IPS DF 4.7 (cell line): Measurements from ENCODE around the gene PTPN22.
A peak's percentile ranks its signal among the peaks of the same experiment; 100 is the strongest.

ENCODE experiments used
- DNase-seq: peaks from one replicate; pipeline ENCODE4 v3.0.0-alpha.2; 2013; ENCODE audit warnings: low spot score; ENCODE audit errors: extremely low read depth

PTPN22 gene

GRCh38 chr1:113871597-113872113 lies at the start of gene PTPN22:
Gene PTPN22, minus strand, starts transcription at chr1:113871712.
- no peak for DNase-seq

DNA sequence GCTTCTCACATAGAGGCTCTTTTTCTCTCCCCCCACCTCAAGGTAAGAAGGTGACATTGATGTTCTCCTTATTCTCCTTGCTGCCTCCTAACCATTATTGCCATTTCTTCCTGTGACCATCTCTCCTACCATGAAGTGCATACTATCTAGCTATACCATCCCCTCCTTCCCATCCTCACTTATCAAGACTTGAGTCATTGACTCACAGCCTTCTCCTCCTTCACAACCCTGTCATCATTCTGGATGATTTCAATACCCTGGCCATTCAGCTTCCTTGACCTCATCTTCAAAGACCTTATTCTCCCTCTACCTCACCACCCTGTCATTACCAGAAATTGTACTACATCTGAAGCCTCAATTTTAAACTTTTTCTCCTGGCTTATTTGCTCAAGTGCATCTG lies 46.7 kb upstream of the PTPN22 start:
- DNase-seq = no peak

- DNase-seq = no peak
These were observed 46.0 kb upstream of the PTPN22 start for GRCh38 chr1:113917400-113918082.

DNA sequence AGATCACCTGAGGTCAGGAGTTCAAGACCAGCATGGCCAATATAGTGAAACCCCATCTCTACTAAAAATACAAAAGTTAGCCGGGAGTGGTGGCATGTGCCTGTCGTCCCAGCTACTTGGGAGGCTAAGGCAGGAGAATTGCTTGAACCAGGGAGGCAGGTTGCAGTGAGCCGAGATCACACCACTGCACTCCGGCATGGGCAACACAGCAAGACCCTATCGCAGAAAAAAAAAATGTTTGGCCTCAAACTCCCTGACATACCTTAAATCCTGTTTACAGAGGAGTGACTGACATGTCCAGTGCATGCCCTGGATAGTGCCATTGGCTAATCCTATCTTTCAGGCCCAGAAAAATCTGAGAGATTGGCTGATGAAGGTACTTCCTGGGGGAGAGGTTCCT lies 45.5 kb upstream of the PTPN22 start:
- no peak for DNase-seq

GRCh38 chr1:113913887-113914664 lies 42.6 kb upstream of the PTPN22 start:
- DNase-seq = no peak

DNA sequence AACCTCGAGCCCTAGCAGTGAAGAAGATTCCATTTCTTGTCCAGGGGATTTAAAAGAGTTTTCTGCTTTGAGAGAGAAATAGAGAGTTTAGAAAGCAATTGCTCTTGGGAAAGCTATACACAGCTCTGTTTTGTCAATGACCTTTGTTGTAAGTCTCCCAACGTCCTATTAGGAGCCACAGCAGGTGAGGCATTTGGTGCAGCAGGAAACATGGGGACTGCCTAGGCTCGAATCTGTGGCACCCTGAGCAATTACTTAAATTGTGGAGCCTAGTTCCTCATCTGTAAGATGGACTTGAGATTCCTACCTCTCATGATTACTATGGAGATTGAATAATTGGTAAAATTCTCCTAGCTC lies 41.8 kb upstream of the PTPN22 start:
- no peak for DNase-seq

DNA sequence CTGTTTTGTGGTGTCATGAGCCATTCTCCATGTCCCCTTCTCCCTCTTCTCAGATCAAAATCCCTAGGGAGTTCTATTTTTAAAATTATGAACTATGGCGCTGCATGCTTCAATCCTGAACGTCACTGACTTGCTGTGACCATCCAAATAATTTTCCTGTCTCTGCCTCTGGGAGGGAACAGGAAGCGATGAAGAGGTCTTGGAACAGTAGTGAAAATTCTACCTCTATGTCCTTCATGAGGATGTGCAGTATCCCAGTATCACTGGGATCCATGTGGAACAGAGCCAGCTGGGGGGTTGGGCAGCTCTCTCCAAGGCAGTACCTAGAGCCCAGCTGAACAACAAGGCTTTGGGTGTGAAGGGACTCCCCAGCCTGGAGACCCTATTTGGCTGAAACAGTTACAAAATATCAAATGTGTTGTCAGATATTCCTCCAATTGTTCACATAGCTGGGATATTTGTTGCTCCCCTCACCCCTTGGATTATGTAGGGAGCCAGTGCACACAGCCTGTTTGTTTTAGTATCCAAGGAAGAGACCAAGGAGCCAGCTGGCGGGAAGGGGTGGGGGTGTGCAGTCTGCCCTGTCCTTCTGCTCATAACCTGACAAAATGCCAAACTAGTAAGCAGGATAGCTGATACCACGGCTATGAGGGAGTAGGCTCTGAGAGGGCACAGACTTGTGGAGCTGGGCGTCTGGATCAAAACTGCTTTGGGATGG lies 41.2 kb upstream of the PTPN22 start:
- no peak for DNase-seq

- DNase-seq = no peak
These were observed 33.9 kb upstream of the PTPN22 start for GRCh38 chr1:113905435-113905861.

DNA sequence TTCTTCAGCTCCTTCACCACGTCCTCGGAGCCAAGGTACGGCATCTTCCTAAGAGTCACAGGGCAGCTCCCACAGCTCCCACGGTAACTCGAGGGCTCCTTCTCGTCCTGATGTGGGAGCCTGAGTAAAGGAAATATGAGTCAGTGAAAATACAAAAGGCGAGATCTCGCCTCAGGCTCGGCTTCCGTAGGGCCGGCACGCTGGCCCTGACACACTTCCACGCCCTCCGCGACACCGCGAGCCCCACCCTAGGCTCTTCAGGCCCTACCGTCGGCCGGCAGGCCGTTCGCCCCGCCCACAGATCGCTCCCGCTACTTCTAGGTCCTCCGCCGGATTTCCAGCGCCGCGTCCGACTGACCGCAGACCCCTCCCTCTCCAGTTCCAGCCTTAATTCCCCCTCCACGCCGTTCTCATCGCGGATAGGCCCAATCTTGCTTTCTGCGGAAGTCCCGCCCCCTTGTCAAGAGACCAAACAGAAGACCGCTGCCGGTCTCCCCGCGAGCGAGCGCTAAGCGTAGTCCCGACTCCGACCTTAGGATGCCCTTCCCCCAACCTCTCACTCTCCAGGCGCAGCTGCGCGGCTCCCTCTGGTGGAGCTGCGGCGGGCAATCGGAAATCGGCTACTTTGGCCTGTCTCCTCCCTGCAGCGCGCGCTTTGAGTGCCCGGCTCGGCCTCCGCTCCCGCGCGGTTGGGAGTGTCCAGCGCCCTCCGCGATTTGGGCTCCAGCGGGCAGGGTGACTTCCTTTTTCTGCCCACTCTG lies 33.3 kb upstream of the PTPN22 start, which contains the start of the genes AP4B1 and DCLRE1B:
TSS of gene AP4B1 (minus strand) at position 126 of the 761 bp plus-strand sequence. CDS start at position 44, 82 bp downstream.
TSS of gene DCLRE1B (plus strand) at position 653 of the 761 bp plus-strand sequence. CDS start 261 bp downstream, outside the sequence.
- peak; percentile 94 for DNase-seq

GRCh38 chr1:113904293-113904673 lies 32.8 kb upstream of the PTPN22 start:
- no peak for DNase-seq

DNA sequence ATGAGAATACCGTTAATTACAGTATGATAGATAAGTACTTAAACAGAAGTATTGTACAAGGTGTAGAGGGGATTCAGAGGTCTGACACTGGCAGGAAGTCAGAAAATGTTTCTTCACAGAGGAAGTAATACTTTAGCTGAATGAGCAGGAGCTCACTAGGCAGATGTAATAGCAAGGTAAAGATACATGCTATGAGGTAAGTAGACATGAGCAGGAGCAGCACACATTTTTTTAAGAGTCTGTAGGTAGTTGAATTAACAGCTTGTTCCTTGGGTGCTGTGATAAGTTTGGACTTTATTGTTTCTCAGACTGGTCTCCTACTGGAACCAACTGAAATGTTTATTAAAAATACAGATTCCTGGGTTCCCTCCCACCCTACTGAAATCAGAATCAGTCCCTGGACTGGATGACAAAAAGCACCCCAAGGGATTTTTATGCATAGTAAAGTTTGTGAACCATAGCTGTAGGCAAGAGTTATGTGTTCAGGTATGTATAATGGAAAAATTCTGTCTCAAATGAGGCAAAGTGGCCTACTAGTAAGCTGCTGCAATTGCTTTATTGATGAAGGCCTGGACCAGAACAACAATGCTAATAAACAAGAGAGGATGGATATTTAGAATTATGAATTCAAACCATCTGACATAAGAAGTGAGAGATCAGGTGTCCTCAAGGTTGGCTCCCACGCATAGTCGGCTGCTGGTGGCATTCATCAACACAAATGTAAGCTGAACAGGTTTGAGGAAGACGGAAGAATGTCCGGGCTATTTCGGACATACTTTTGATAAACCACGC lies 32.2 kb upstream of the PTPN22 start:
- DNase-seq = no peak

- no peak for DNase-seq
These were observed 29.7 kb upstream of the PTPN22 start for GRCh38 chr1:113901191-113901590.

- no peak for DNase-seq
These were observed 27.6 kb upstream of the PTPN22 start for GRCh38 chr1:113899111-113899510.

DNA sequence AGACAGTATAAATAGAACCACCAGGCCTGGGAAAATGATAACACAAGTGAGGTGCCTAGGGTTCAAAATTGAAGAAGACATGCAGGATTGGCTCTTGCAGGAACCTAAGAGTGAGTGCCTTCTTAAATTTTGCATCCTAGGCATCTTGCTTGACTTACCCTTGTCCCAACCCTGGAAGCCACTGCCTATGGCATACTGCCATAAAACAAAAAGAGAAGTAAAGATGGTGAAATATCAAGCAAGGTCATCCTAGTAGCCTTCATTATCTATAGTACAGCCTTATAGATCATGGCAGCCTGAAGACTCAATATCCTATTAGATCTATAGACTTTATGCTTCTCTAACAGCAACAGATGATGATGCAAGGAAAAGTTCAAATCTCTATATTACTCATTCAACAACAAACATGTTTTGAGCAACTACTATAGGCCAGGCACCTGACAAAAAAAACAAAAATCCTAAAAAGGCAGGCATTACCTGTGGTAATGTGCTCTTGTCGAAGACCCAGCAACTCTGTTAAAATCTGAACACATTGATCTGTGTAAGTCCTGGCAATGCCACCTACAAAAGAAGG lies 26.8 kb upstream of the PTPN22 start:
- DNase-seq = no peak

GRCh38 chr1:113895961-113896360 lies 24.4 kb upstream of the PTPN22 start:
- no peak for DNase-seq

DNA sequence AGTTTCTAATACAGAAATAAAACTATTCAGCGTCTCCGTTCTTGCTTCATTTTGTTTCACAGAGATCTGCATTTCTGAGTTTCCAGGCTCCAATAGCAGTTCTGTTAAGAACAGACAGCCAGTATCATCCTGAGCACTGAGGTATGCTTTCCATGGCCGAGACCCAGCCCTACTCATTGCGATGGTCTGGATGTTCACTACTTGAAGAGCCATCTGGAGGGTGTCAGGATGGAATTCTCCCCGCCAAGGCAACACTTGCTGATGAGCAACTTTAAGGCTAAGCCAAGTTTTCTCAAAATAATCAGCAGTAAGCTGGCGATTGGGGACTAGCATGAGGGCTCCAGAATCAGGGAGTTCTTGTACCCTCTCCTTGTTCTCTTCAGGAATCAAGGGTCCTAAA lies 23.6 kb upstream of the PTPN22 start:
- DNase-seq = no peak

GRCh38 chr1:113893267-113893666 lies 21.8 kb upstream of the PTPN22 start:
- DNase-seq = no peak

DNA sequence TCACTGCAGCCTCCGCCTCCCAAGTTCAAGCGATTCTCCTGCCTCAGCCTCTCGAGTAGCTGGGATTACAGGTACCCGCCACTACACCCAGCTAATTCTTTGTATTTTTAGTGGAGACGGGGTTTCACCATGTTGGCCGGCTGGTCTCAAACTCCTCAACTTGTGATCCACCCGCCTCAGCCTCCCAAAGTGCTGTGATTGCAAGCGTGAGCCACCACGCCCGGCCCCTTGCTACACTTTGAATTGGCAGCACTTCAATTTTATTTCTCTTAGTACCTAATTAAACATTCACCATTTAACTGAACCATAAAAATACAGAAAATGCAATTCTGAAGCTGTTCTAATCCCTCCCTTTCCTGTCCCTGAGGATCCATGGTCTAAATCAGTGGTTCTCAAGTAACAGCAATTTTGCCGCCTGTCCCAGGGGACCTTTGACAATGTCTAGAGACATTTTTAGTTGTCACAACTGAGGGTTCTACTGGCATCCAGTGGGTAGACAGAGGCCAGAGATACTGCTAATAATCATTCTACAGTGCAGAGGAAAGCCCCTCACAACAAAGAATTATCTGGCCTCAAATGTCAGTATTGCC lies 20.2 kb upstream of the PTPN22 start:
- no peak for DNase-seq

DNA sequence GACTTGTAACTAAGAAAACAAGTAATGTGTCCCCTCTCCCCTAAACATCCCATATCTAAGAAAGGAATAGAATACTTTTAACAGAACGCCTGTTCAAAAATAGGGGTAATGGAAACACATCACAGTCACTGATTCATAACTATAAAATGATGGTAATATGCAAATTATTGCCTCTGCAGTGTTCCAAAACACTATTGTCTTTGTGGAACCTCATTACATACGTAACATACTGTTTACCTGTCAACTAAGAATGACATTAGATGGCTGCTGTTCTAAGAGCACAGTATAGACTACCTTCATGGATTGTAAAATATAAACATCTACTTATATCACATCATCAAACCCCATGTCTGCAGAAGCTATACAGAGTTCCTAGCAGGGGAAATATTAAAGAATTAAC lies 19.3 kb upstream of the PTPN22 start:
- no peak for DNase-seq
